AG20443 (cell line): Measurements from ENCODE around the gene INO80E.
A peak's percentile ranks its signal among the peaks of the same experiment; 100 is the strongest.
"Not testable (repeated sequence)": the region's sequence is repeated elsewhere in the genome, so short reads cannot be mapped to it uniquely, and the experiment has no call there.

Experiments
- DNase-seq: peaks from one replicate; pipeline ENCODE4 v3.0.0; 2012; ENCODE audit warnings: low spot score, mixed read lengths

INO80E gene, protein sequence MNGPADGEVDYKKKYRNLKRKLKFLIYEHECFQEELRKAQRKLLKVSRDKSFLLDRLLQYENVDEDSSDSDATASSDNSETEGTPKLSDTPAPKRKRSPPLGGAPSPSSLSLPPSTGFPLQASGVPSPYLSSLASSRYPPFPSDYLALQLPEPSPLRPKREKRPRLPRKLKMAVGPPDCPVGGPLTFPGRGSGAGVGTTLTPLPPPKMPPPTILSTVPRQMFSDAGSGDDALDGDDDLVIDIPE

GRCh38 chr16:29995911-29996765 lies at the start of gene INO80E:
INO80E (plus strand) TSS chr16:29996241; CDS start chr16:29996311, 70 bp downstream.
- DNase-seq: peak; percentile 99

DNA sequence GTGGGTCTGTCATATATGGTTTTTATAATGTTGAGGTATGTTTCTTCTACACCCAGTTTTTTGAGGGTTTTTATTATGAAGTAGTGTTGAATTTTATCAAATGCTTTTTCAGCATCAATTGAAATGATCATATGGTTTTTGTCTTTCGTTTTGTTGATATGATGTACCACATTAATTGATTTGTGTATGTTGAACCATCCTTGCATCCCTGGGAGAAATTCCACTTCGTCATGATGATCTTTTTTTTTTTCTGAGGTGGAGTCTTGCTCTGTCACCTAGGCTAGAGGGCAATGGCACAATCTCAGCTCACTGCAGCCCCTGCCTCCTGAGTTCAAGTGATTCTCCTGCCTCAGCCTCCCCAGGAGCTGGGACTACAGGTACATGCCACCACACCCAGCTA lies 48.1 kb upstream of the INO80E start:
- no peak for DNase-seq

DNA sequence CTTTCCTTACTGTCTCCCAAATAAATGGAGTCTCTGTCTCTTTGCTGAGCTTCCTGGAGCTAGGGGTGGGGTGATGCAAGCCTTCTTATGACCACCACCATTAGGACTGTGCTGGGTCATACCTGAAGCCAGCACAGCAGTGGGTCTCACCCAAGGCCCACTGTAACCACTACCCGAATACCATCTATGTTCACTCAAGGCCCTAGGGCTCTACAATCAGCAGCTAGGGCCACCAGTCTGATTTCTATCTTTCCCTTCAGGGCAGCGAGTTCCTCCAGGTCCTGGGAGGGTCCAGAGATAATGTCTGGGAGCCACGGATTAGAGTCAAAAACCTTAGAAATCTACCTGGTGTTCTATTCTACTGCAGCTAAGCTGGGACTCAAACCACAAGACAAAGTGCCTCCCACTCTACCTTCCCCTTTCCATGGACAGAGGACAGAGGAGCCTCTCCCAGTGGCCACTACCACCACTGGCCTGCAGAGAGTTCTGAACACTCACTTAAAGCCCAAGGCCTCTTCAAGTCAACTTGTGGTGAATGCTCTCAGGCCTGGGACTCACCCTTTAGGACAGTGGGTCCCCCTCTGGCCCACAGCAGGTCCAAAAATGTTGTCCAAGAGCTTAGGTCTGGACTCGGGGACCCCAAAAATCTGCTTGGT lies 45.1 kb upstream of the INO80E start:
- no peak for DNase-seq

- no peak for DNase-seq
Measured at GRCh38 chr16:29951625-29952365, 44.2 kb upstream of the INO80E start.

GRCh38 chr16:29958756-29959155 lies 37.3 kb upstream of the INO80E start:
- DNase-seq: no peak

GRCh38 chr16:29959293-29959692 lies 36.7 kb upstream of the INO80E start:
- DNase-seq: no peak

GRCh38 chr16:29959821-29960220 lies 36.2 kb upstream of the INO80E start:
- DNase-seq: not testable (repeated sequence)

GRCh38 chr16:29961127-29961478 lies 34.9 kb upstream of the INO80E start:
- no peak for DNase-seq

DNA sequence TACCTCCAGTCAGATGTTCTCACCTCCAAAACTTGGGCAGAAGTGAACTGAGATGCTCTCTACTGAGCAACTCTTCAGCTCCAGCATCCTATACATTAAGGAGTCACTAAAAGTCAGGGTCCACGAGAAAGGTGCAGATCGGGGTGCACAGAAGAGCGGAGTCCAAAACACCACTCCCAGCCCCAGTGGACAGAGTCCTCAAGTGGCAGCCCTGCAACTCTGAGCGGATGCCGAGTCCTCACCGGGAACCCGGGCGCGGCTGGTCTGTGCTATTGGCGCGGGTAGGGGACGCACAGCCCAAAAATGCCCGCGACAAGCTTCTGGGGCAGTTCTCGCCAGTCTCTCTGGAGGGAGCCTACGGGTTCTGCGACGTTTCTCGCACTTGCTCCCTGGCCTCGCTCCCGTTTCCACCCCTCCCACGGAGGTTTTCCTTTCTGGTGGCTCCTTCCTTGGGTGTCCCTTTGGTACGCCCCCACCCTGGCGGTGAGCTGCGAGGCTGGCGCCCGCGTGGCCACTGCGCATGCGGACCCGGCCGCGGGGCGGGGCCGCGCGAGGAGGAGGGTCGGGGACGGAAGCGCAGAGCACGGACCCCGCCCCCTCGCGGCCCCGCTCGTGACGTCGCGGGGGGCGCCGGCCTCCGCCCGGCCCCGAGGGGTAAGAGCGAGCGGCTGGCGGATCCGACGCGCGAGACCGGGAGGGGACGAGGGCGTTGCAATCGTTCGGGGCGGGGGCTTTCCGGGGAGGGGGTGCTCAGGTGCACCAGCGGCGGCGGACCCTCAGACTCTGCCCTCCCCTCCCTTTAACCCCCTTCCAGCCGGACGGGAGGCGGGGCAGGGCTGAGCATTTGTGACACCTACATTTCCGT lies 34.3 kb upstream of the INO80E start, which contains the start of gene TMEM219:
Gene TMEM219 (plus strand): TSS at position 601 of the 865 bp plus-strand sequence. CDS start 1,065 bp downstream, outside the sequence.
- peak; percentile 99 for DNase-seq

DNA sequence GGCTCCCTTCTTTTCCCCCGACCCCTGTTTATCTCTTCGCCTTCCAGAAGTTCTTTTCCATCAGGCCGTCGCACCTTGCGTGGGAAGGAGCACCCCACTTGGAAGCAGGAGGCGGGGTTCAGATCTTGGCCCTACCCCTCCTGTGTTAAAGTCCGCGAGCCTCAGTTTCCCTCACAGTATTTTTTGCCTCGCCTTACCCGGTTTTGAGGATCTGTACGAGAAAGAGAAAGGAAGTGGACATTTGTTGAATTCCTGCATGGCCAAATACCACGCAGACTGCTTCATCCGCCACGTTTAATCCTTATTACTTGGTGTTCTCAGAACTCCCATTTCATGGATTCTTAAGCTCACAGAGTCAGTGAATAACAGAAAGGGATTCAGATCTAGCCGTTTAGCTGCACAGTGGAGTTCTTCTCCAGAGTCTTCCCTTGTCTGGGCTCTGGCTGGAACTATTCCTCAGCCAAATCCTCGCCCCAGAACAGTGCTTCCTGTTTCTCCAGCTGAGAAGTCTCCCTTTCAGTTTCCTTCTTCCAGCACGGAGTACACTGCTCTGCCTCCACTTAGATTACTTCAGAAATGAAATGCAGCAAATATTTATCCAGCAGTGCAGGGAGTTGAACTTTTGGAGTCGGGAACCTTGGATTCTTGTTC lies 33.6 kb upstream of the INO80E start:
- DNase-seq: peak; percentile 47

DNA sequence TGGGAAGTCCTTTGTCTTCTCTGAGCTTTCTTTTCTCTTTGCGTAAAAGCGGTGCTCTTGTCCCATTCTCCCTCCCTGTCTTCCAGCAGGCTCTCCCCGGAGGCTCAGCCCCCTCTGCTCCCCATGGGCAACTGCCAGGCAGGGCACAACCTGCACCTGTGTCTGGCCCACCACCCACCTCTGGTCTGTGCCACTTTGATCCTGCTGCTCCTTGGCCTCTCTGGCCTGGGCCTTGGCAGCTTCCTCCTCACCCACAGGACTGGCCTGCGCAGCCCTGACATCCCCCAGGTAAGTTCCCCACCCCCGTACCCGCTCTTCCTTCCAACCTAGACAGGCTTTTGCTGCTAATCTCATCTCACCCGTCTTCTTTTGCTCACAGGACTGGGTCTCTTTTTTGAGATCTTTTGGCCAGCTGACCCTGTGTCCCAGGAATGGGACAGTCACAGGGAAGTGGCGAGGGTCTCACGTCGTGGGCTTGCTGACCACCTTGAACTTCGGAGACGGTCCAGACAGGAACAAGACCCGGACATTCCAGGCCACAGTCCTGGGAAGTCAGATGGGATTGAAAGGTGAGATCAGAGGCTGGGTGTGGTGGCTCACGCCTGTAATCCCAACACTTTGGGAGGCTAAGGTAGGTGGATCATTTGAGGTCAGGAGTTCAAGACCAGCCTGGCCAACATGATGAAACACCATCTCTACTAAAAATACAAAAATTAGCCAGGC lies 32.9 kb upstream of the INO80E start:
- DNase-seq: no peak

DNA sequence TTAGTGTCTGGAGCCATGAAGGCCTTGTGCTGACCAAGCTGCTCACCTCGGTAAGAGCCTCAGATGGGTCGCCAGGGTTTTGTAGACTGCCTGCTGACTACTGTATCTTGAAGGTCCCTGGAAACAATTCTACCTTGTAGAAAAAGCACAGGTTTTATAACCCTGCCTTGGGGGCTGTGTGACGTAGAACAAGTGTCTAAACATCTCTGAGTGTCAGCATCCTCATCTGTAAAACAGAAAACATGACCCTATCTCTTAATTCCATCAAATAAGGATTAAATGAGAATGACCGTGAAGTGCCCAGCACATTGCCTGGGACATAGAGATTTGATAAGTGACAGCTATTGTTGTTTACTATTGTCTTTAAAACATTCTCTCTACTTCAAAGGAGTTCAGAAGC lies 27.8 kb upstream of the INO80E start:
- DNase-seq: no peak

GRCh38 chr16:29971304-29971703 lies 24.7 kb upstream of the INO80E start:
- no peak for DNase-seq

- no peak for DNase-seq
Measured at GRCh38 chr16:29972500-29972899, 23.5 kb upstream of the INO80E start.

DNA sequence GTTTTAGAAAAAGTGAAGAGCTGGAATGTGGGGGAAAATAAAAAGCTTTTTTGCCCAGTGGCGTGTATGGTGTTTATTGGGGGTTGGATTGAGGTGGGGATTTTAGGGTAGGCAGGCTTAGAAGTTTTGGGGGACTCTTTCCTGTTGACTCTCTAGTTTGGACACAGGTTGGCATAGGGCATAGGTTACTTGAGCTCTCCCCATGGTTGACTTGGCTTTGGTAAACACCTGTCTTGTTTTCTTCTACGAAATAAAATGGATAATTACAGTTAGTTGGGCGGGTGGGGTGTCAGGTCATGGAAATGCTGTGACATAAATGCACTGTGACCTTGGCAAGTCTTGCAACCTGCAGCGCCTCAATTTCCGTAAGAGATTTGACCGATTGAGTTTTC lies 23.1 kb upstream of the INO80E start:
- DNase-seq: no peak

DNA sequence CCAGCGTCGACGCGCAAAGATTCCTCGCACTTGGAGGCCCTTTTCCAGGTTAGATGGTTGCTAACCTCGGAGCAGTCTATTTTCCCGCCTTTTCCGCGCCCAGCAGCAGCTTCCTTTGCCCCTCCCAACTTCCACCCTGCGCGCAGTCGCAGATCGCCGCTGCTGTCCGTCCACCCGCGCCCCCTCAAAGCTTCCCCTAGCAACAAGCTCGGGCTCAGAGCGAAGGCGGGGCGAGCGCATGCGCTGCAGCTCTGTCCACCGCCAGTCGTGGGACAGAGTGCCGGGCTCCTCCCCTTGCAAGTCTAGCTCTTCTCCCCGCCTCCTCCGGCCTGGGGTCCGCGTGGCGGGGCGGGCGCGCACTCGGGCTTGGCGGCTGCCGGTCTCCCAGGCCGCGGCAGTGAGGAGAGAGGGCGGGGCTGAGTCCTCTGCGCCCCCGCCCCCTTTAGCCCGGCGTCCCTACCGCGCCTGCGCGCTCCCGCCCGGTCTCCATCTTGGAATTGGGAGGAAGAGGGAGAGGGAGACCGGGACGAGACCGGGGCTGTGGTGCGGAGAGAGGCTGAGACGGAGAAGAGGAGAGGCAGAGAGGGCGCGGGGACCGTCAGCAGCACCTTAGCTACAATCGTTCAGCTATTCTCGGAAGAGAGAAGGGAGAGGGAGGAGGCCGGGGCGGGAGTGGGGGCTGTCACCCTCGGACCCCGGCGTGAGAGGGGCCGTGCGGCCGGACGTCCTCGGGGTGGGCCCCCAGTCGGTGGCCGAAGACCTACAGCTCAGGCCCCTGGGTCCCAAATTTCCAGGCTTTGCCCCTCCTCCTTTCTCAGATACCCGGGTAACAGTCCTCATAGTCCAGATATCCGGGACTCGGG lies 22.4 kb upstream of the INO80E start, which contains the start of gene TAOK2:
Gene TAOK2 (plus strand): TSS at position 485 of the 863 bp plus-strand sequence. CDS start 3,905 bp downstream, outside the sequence.
- peak; percentile 100 for DNase-seq

DNA sequence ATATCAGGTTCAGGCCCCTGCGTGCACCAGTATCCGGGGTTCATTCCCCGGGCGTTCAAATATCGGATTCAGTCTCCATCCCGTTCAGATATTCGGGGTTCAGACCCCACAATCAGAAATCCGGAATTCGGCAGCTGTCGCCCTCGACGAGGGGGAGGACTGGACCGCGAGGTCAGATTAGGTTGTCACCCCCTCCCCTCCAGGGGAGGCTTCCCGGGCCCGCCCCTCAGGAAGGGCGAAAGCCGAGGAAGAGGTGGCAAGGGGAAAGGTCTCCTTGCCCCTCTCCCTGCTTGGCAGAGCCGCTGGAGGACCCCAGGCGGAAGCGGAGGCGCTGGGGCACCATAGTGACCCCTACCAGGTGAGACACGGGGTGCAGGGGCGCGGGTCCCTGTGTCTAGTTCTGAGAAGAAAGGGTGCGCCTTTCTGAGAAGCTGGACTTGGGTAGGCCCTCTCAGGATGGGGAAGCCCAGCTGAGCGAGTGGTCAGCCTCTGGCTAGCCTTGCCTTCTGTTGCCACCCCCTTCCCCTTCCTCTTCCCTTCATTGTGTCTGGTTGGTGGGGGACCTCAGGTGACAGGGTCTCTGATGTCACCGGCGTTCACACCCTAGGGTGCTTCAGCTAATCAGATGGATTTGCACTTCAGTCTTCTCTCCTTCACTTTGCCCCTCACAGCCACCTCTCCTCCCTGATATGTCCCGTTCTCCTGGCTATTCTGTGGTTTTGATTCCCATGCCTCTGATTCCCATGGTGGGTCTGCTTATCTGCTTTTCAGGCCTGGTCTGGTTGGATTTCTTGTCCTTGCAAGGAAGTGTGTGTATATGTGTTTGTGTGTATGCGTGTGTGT lies 21.5 kb upstream of the INO80E start:
- DNase-seq: peak; percentile 23

DNA sequence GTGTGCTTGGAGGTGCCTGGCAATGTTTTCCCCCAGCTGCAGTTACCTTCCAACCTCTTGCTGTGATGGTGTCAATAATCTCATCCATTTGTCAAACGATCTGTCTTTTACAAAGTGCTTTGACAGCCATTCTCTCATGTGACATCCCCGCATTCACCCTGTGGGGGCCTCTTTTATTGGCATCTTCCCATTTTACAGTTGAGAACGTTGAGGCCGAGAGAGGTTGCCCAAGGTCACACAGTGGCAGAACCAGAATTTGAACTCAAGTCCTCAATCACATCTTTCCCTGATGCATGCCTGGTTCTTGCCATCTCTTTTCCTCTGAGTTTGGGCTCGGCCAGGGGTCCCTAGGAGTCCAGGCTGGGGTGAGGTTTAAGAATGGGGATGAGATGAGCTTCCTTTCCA lies 20.9 kb upstream of the INO80E start:
- no peak for DNase-seq
